Measurements from ENCODE around the gene AFF3.

Gene AFF3

GRCh38 chr2:99695130-99695943, 447.1 kb downstream of the AFF3 start:
- H3K27ac ChIP-seq: no peak overlapping the region
- TF ChIP-seq CTCF (conservative IDR thresholded peaks at IDR 0.05): no peak

- no peak for TF ChIP-seq CTCF (conservative IDR thresholded peaks at IDR 0.05)
- H3K27ac ChIP-seq: no peak overlapping the region
Observed at GRCh38 chr2:99694331-99694730, 448.1 kb downstream of the AFF3 start.

- peak; percentile 67 for TF ChIP-seq CTCF (conservative IDR thresholded peaks at IDR 0.05)
- H3K27ac ChIP-seq: no peak overlapping the region
Observed at GRCh38 chr2:99692785-99693184, 449.6 kb downstream of the AFF3 start.

GRCh38 chr2:99691926-99692325, 450.5 kb downstream of the AFF3 start:
- TF ChIP-seq CTCF (conservative IDR thresholded peaks at IDR 0.05): no peak
- H3K27ac ChIP-seq: no peak overlapping the region

- TF ChIP-seq CTCF (conservative IDR thresholded peaks at IDR 0.05): no peak
- H3K27ac ChIP-seq: no peak overlapping the region
Observed at GRCh38 chr2:99689145-99689742, 453.1 kb downstream of the AFF3 start.

- H3K27ac ChIP-seq: no peak overlapping the region
- no peak for TF ChIP-seq CTCF (conservative IDR thresholded peaks at IDR 0.05)
Observed at GRCh38 chr2:99688699-99689098, 453.7 kb downstream of the AFF3 start.

GRCh38 chr2:99682275-99683060, 459.9 kb downstream of the AFF3 start:
- no peak for TF ChIP-seq CTCF (conservative IDR thresholded peaks at IDR 0.05)
- H3K27ac ChIP-seq: no peak overlapping the region

Measured in VCaP (cell line).